HCT116 (cell line): ENCODE measurements around the gene DIAPH3. TPM values are rescaled to one million over a fixed set of nuclear protein-coding genes. Genes with fewer than 3 reads are reported as not detected.

Experiments
- ATAC-seq: fragments of 200-7000 bp; cut with Tn5 transposase; 2 replicates; pipeline ENCODE4 v1.9.1; 2020; ENCODE audit warnings: mild to moderate bottlenecking, moderate library complexity
- BruUV-seq: library from RNA; stranded (reverse); fragments of 400-500 nt; replicated peaks from 2 replicates; lab custom pipeline; 2021; lab: Mats Ljungman, UMichigan
- CTCF ChIA-PET: fragments of 300-600 bp; sonication (Branson Sonifier 250); formaldehyde crosslinking; loops from one replicate; lab custom pipeline; 2021; ENCODE audit warnings: antibody characterized with exemption; lab: Charles Lee
- POLR2A ChIA-PET: fragments of 300-600, 350-600 bp; sonication (Branson Sonifier 250); formaldehyde crosslinking; loops from one replicate; lab custom pipeline; 2021; ENCODE audit warnings: antibody characterized with exemption; lab: Charles Lee
- RAD21 ChIA-PET, 2 experiments: fragments of 300-600 bp; sonication (Branson Sonifier 250); formaldehyde crosslinking; loops; one replicate each; lab custom pipeline; 2023; ENCODE audit warnings: low total read pairs in 2 of 2; ENCODE audit not compliant: uncharacterized antibody in 2 of 2, unreplicated experiment in 2 of 2, low non-redundant PET in 1 of 2; lab: Charles Lee
- DNase-seq: peaks from one replicate; pipeline ENCODE4 v3.0.0-alpha.2; 2010; ENCODE audit warnings: low read depth, low spot score
- H2AFZ ChIP-seq: fragments of 200-600 bp; shearing (Covaris generic), sonication (generic); 2 replicates; pipeline ENCODE4 v1.6.1; 2017; ENCODE audit warnings: low read depth, mixed run types, mixed read lengths, antibody characterized with exemption, low read length; ENCODE audit not compliant: poor library complexity, severe bottlenecking
- H3K27ac ChIP-seq: 2 replicates; pipeline ENCODE4 v1.5.1; 2012; ENCODE audit warnings: low read depth, low read length
- H3K27me3 ChIP-seq: fragments of 200-600 bp; sonication (generic); 2 replicates; pipeline ENCODE4 v1.6.1; 2016; ENCODE audit warnings: mixed run types, low read length, mixed read lengths; ENCODE audit not compliant: insufficient read depth
- H3K36me3 ChIP-seq, 2 experiments: fragments of 200-500 bp in 1 of 2; fragments of 200-600 bp in 1 of 2; sonication (Bioruptor generic) in 1 of 2; sonication (generic) in 1 of 2; 2 replicates each; pipeline versions ENCODE4 v1.5.1 to v1.6.1; 2014 to 2016; ENCODE audit warnings: low read length in 2 of 2, inconsistent platforms in 1 of 2, mixed read lengths in 1 of 2, mixed run types in 1 of 2; ENCODE audit not compliant: insufficient read depth in 2 of 2, control insufficient read depth in 1 of 2
- H3K4me1 ChIP-seq, 2 experiments: fragments of 200-600 bp in 1 of 2; sonication (generic) in 1 of 2; 2 replicates each; pipeline versions ENCODE4 v1.5.1 to v1.6.1; 2012 to 2017; ENCODE audit warnings: low read length in 2 of 2, inconsistent platforms in 1 of 2, mild to moderate bottlenecking in 1 of 2, mixed read lengths in 1 of 2, mixed run types in 1 of 2, moderate library complexity in 1 of 2; ENCODE audit not compliant: insufficient read depth in 2 of 2, control insufficient read depth in 1 of 2
- H3K4me2 ChIP-seq: fragments of 200-600 bp; sonication (generic); 2 replicates; pipeline ENCODE4 v1.6.1; 2017; ENCODE audit warnings: mixed run types, low read length, mixed read lengths
- H3K4me3 ChIP-seq, 2 experiments: fragments of 200-600 bp in 1 of 2; sonication (generic) in 1 of 2; replicated peaks in 1 of 2; 2 replicates each; pipeline ENCODE4 v1.5.1; 2011 to 2016; ENCODE audit warnings: low read length in 2 of 2, control low read depth in 1 of 2, low read depth in 1 of 2, mild to moderate bottlenecking in 1 of 2, mixed read lengths in 1 of 2, mixed run types in 1 of 2
- H3K79me2 ChIP-seq: fragments of 200-600 bp; sonication (generic); 2 replicates; pipeline ENCODE4 v1.6.1; 2017; ENCODE audit warnings: mild to moderate bottlenecking, mixed run types, low read length, moderate library complexity, mixed read lengths; ENCODE audit not compliant: insufficient read depth
- H3K9ac ChIP-seq: fragments of 200-600 bp; sonication (generic); 2 replicates; pipeline ENCODE4 v1.6.1; 2016; ENCODE audit warnings: low read length, mixed read lengths
- H3K9me2 ChIP-seq: fragments of 200-600 bp; sonication (generic), shearing (Covaris generic); 2 replicates; pipeline ENCODE4 v1.6.1; 2017; ENCODE audit warnings: mixed run types, mild to moderate bottlenecking, moderate library complexity; ENCODE audit not compliant: insufficient read depth
- H3K9me3 ChIP-seq, 2 experiments: fragments of 200-500 bp in 1 of 2; fragments of 200-600 bp in 1 of 2; sonication (Bioruptor generic) in 1 of 2; sonication (generic) in 1 of 2; 2 replicates each; pipeline ENCODE4 v1.6.1; 2014 to 2017; ENCODE audit warnings: low read length in 2 of 2, mixed read lengths in 2 of 2, inconsistent platforms in 1 of 2, low read depth in 1 of 2, mild to moderate bottlenecking in 1 of 2, mixed run types in 1 of 2, moderate library complexity in 1 of 2; ENCODE audit not compliant: control insufficient read depth in 1 of 2, insufficient read depth in 1 of 2
- H4K20me1 ChIP-seq: fragments of 200-600 bp; sonication (generic), shearing (Covaris generic); 2 replicates; pipeline ENCODE4 v1.6.1; 2017; ENCODE audit warnings: mixed run types, mild to moderate bottlenecking, moderate library complexity; ENCODE audit not compliant: insufficient read depth
- CBX3 ChIP-seq: IDR thresholded peaks from 2 replicates; pipeline ENCODE4 v1.6.1; 2012; ENCODE audit warnings: low read depth
- ELF1 ChIP-seq: IDR thresholded peaks from 2 replicates; pipeline ENCODE4 v1.6.1; 2012; ENCODE audit warnings: low read depth, borderline replicate concordance
- FOSL1 ChIP-seq: IDR thresholded peaks from 2 replicates; pipeline ENCODE4 v1.6.1; 2012; ENCODE audit warnings: low read depth
- POLR2A ChIP-seq: IDR thresholded peaks from 2 replicates; pipeline ENCODE4 v1.7.0; 2011; ENCODE audit warnings: borderline replicate concordance; ENCODE audit not compliant: insufficient read depth, insufficient read length; ENCODE audit errors: extremely low read depth
- RAD21 ChIP-seq: IDR thresholded peaks from 2 replicates; pipeline ENCODE4 v1.6.1; 2012; ENCODE audit warnings: low read depth, mild to moderate bottlenecking
- SIN3A ChIP-seq: IDR thresholded peaks from 2 replicates; pipeline ENCODE4 v1.6.1; 2012; ENCODE audit warnings: low read depth
- SRF ChIP-seq: IDR thresholded peaks from 2 replicates; pipeline ENCODE4 v1.6.1; 2012; ENCODE audit warnings: low read depth
- YY1 ChIP-seq: IDR thresholded peaks from 2 replicates; pipeline ENCODE4 v1.6.1; 2011; ENCODE audit warnings: low read length, low read depth, moderate library complexity, mild to moderate bottlenecking; ENCODE audit not compliant: insufficient replicate concordance; ENCODE audit errors: extremely low read depth
- ZNF274 ChIP-seq: fragments of 200-500 bp; sonication (Bioruptor generic); IDR thresholded peaks from 2 replicates; pipeline ENCODE4 v1.6.1; 2014; ENCODE audit warnings: mild to moderate bottlenecking, low read depth, low read length, inconsistent platforms
- intact Hi-C: fragments of 100-400 bp; cut with micrococcal nuclease; formaldehyde crosslinking; loops from 2 replicates; pipeline ENCODE4 v1.10.0; 2022
- total RNA-seq: library from RNA; stranded (reverse); gene quantifications from one replicate; pipeline ENCODE4 v1.2.1, GENCODE V29; 2021; ENCODE audit not compliant: unreplicated experiment
- TF ChIP-seq, protein P1 (sequence below): IDR thresholded peaks from 2 replicates; pipeline ENCODE4 v1.6.1; 2012; ENCODE audit warnings: low read depth

The DIAPH3 gene
- total RNA-seq, 1 experiment from 2014 or later = 22.8 TPM

DNA sequence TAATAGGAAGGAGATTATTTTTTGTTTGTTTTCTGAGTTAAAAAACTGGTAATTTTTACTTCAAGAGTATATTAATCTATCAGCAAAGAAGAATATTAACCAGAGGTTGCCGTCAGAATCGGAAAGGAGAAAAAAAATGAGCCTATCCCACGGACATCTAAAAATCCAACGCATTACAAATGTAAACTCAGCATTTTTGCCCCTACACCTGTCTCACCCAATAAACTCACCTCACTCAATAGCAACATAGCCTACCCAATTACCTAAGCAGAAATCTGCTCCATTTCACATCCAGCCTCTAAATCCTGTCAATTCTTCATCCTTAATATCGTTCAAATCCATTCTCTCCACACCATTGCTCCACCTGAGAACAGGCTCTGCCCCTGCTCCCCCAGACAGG, 10.4 kb upstream of the DIAPH3 start:
- H3K36me3 ChIP-seq = no peaks in the 10 kb centered on the region
- H3K9me2 ChIP-seq = no peaks in the 10 kb centered on the region
- no peak overlapping the region for H2AFZ ChIP-seq
- H4K20me1 ChIP-seq = no peaks in the 10 kb centered on the region
- no peaks in the 10 kb centered on the region for H3K4me1 ChIP-seq
- no peak overlapping the region for H3K9ac ChIP-seq
- no TSS peak for BruUV-seq
- intact Hi-C loops = no loop called here
- H3K79me2 ChIP-seq = no peaks in the 10 kb centered on the region
- H3K4me3 ChIP-seq = no peak overlapping the region
- DNase-seq (no peak), ATAC-seq (no peak)
- no peak overlapping the region for H3K27ac ChIP-seq
- TF ChIP-seq ZNF274 = no peak
- TF ChIP-seq, protein P1, sequence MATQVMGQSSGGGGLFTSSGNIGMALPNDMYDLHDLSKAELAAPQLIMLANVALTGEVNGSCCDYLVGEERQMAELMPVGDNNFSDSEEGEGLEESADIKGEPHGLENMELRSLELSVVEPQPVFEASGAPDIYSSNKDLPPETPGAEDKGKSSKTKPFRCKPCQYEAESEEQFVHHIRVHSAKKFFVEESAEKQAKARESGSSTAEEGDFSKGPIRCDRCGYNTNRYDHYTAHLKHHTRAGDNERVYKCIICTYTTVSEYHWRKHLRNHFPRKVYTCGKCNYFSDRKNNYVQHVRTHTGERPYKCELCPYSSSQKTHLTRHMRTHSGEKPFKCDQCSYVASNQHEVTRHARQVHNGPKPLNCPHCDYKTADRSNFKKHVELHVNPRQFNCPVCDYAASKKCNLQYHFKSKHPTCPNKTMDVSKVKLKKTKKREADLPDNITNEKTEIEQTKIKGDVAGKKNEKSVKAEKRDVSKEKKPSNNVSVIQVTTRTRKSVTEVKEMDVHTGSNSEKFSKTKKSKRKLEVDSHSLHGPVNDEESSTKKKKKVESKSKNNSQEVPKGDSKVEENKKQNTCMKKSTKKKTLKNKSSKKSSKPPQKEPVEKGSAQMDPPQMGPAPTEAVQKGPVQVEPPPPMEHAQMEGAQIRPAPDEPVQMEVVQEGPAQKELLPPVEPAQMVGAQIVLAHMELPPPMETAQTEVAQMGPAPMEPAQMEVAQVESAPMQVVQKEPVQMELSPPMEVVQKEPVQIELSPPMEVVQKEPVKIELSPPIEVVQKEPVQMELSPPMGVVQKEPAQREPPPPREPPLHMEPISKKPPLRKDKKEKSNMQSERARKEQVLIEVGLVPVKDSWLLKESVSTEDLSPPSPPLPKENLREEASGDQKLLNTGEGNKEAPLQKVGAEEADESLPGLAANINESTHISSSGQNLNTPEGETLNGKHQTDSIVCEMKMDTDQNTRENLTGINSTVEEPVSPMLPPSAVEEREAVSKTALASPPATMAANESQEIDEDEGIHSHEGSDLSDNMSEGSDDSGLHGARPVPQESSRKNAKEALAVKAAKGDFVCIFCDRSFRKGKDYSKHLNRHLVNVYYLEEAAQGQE = no peak
- no peak for TF ChIP-seq POLR2A
- no peak for TF ChIP-seq CBX3
- TF ChIP-seq YY1 = no peak
- H3K27me3 ChIP-seq = no peaks in the 10 kb centered on the region
- ChIA-PET CTCF (no interaction called here), RAD21 (no interaction called here), POLR2A (no interaction called here)
- no peak overlapping the region for H3K4me2 ChIP-seq
- no peaks in the 10 kb centered on the region for H3K9me3 ChIP-seq

DNA sequence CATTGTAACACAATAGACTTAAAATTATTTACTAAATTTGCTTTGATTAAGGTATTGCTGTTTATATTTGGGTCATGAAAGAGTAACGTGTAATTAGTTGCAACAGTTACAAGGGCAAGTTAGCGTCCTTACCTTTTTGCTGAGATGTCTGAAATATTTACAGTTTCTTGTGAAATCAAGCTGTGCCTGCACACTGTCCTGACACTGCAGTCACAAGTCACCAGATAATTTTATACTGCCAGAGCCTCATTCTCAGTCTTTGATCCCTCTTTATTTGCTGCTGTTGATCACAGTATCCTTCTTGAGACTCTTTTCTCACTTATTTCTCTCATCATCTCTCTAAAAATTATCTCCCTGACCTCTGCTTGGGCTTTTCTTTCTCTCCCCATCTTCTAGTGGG, 8.4 kb upstream of the DIAPH3 start:
- ChIA-PET RAD21 (no interaction called here), POLR2A (no interaction called here), CTCF (no interaction called here)
- Histone ChIP-seq H2AFZ (no peak overlapping the region), H4K20me1 (no peaks in the 10 kb centered on the region), H3K27ac (no peak overlapping the region), H3K9me2 (no peaks in the 10 kb centered on the region), H3K4me1 (no peaks in the 10 kb centered on the region), H3K36me3 (no peaks in the 10 kb centered on the region), H3K4me2 (no peak overlapping the region), H3K79me2 (no peaks in the 10 kb centered on the region), H3K9ac (no peak overlapping the region), H3K27me3 (no peaks in the 10 kb centered on the region), H3K4me3 (no peak overlapping the region), H3K9me3 (no peaks in the 10 kb centered on the region)
- intact Hi-C loops = no loop called here
- ATAC-seq = no peak
- no peak for DNase-seq
- TF ChIP-seq RAD21 (no peak), YY1 (no peak), SIN3A (no peak), ELF1 (no peak), POLR2A (no peak), SRF (no peak), FOSL1 (no peak), ZNF274 (no peak)
- no TSS peak for BruUV-seq
